Right lobe of liver (tissue), 4 donors: ENCODE measurements around the gene RHOBTB1.

Experiments
- POLR2A ChIP-seq: fragments of 450-650 bp; IDR thresholded peaks from one replicate; pipeline ENCODE4 v1.6.1; 2017; ENCODE audit warnings: antibody characterized with exemption, mild to moderate bottlenecking
- TF ChIP-seq, protein P1 (sequence below), 4 donors: fragments of 200-600 bp in 3 of 4; fragments of 450-650 bp in 1 of 4; IDR thresholded peaks; one replicate each; pipeline versions ENCODE4 v1.5.1 to v1.8.0; 2016 to 2022; ENCODE audit warnings: antibody characterized with exemption in 4 of 4, mild to moderate bottlenecking in 2 of 4
- donor health status: DM: no; HTN: no; CAD: no.
- donor health status: DM: no; HTN: no; CAD: no.
- donor health status: DM: no; HTN: yes; CAD: no.

DNA sequence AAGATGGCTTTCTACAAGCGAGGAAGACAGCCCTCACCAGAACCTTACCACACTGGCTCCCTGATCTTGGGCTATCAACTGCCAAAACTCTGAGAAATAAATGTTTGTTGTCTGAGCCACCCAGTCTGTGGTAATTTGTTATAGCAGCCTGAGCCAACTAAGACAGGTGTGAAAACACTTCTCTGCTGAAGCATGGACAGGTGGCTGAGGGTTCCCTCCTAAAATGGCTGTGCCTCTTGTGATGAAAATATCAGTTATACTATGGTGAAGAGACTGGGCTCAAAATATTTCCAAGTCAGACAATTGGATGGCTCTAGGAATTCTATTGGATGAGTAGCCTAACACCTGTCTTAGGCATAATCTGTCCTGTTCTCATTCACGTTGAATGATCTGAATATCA, 87.6 kb downstream of the RHOBTB1 start:
- TF ChIP-seq, protein P1, sequence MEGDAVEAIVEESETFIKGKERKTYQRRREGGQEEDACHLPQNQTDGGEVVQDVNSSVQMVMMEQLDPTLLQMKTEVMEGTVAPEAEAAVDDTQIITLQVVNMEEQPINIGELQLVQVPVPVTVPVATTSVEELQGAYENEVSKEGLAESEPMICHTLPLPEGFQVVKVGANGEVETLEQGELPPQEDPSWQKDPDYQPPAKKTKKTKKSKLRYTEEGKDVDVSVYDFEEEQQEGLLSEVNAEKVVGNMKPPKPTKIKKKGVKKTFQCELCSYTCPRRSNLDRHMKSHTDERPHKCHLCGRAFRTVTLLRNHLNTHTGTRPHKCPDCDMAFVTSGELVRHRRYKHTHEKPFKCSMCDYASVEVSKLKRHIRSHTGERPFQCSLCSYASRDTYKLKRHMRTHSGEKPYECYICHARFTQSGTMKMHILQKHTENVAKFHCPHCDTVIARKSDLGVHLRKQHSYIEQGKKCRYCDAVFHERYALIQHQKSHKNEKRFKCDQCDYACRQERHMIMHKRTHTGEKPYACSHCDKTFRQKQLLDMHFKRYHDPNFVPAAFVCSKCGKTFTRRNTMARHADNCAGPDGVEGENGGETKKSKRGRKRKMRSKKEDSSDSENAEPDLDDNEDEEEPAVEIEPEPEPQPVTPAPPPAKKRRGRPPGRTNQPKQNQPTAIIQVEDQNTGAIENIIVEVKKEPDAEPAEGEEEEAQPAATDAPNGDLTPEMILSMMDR (IDR thresholded peaks at IDR 0.05): no peak
- no peak for TF ChIP-seq POLR2A
